DND-41 (cell line): ENCODE measurements around the gene IAPP.

Experiments used
- ATAC-seq: fragments of 200-7000 bp; cut with Tn5 transposase; 3 replicates; pipeline ENCODE4 v1.9.1; 2021; ENCODE audit warnings: low read depth; ENCODE audit not compliant: insufficient read depth
- DNase-seq: peaks from one replicate; pipeline ENCODE4 v3.0.0-alpha.2; 2020
- H2AFZ ChIP-seq: 2 replicates; pipeline ENCODE4 v1.6.0; 2012; ENCODE audit warnings: low read depth, low read length
- H3K27ac ChIP-seq: 2 replicates; pipeline ENCODE4 v1.5.1; 2012; ENCODE audit warnings: low read length, inconsistent platforms
- H3K27me3 ChIP-seq: fragments of 200-600 bp; sonication (generic); 2 replicates; pipeline ENCODE4 v1.6.0; 2012; ENCODE audit warnings: low read length, mild to moderate bottlenecking, inconsistent platforms; ENCODE audit not compliant: insufficient read depth, poor library complexity
- H3K36me3 ChIP-seq: 2 replicates; pipeline ENCODE4 v1.5.1; 2012; ENCODE audit warnings: low read length, inconsistent platforms; ENCODE audit not compliant: insufficient read depth
- H3K4me1 ChIP-seq: 2 replicates; pipeline ENCODE4 v1.5.1; 2012; ENCODE audit warnings: mild to moderate bottlenecking, low read length; ENCODE audit not compliant: insufficient read depth
- H3K4me2 ChIP-seq: 2 replicates; pipeline ENCODE4 v1.6.0; 2012; ENCODE audit warnings: mild to moderate bottlenecking, moderate library complexity, low read length, inconsistent platforms; ENCODE audit not compliant: insufficient read depth
- H3K4me3 ChIP-seq, 2 experiments: fragments of 200-600 bp in 1 of 2; shearing (Covaris generic) in 1 of 2; 2 replicates each; pipeline ENCODE4 v1.5.1; 2012 to 2016; ENCODE audit warnings: inconsistent platforms in 2 of 2, low read length in 2 of 2, mild to moderate bottlenecking in 2 of 2, low read depth in 1 of 2, moderate library complexity in 1 of 2
- H3K79me2 ChIP-seq: 2 replicates; pipeline ENCODE4 v1.6.0; 2012; ENCODE audit warnings: low read length, inconsistent platforms; ENCODE audit not compliant: insufficient read depth
- H3K9ac ChIP-seq: 2 replicates; pipeline ENCODE4 v1.6.0; 2012; ENCODE audit warnings: low read depth, mild to moderate bottlenecking, inconsistent platforms, low read length, moderate library complexity
- H3K9me3 ChIP-seq: 2 replicates; pipeline ENCODE4 v1.5.1; 2012; ENCODE audit warnings: low read length, moderate library complexity, mild to moderate bottlenecking, inconsistent platforms; ENCODE audit not compliant: insufficient read depth, severe bottlenecking
- H4K20me1 ChIP-seq: 2 replicates; pipeline ENCODE4 v1.6.0; 2012; ENCODE audit warnings: low read length; ENCODE audit not compliant: insufficient read depth
- EZH2 ChIP-seq: IDR thresholded peaks from 3 replicates; pipeline ENCODE4 v1.6.1; 2012; ENCODE audit warnings: borderline replicate concordance, low read depth, mild to moderate bottlenecking, moderate library complexity, low read length, inconsistent platforms; ENCODE audit not compliant: severe bottlenecking
- TF ChIP-seq, protein P1 (sequence below): IDR thresholded peaks from 2 replicates; pipeline ENCODE4 v1.5.1; 2012; ENCODE audit warnings: borderline replicate concordance, low read length, moderate library complexity, mild to moderate bottlenecking; ENCODE audit not compliant: poor library complexity, severe bottlenecking; ENCODE audit errors: extremely low read depth

The IAPP gene

DNA sequence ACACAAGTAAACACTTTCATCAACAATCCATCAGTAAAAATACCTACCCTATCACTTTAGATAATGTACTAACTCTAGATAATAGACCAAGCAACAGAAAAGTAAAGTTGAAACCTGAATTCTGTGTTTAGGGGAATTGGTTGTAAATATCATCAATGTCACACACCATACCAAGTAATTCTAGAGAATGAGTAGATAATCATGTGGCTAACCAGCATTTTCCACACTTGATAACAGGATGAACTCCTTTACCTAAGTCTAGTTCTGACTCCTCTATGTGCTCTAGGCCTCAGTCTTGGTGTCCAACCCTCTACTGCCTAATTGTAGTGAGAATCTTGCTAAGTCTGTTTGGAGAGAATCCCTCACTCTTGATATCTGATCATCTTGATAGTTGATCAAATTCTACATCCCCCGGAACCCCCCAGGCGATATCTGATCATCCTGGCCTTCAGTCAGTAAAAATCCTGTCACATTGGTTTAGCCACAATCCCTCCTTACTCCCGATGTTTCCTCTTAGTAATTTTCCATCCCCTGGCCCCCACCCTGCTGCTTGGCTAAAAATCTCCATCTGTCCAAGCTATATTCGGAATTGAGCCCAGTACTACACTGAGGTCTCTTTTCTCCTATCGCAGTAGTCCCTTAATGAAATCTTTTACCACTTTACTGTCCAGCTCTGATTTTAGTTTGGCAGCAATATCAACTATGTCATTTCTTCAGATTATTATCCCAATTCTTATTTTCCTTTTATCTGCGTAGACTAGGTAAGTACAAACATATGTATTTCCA lies 34.5 kb upstream of the IAPP start:
- Histone ChIP-seq H3K4me3 (no peak overlapping the region), H2AFZ (no peak overlapping the region), H3K9ac (no peak overlapping the region), H3K4me1 (no peaks in the 10 kb centered on the region), H3K27ac (no peak overlapping the region), H3K9me3 (no peaks in the 10 kb centered on the region), H3K27me3 (no peaks in the 10 kb centered on the region), H3K4me2 (no peak overlapping the region), H3K79me2 (no peaks in the 10 kb centered on the region), H4K20me1 (no peaks in the 10 kb centered on the region), H3K36me3 (no peaks in the 10 kb centered on the region)
- ATAC-seq (no peak), DNase-seq (no peak)
- TF ChIP-seq EZH2: no peak
- TF ChIP-seq, protein P1, sequence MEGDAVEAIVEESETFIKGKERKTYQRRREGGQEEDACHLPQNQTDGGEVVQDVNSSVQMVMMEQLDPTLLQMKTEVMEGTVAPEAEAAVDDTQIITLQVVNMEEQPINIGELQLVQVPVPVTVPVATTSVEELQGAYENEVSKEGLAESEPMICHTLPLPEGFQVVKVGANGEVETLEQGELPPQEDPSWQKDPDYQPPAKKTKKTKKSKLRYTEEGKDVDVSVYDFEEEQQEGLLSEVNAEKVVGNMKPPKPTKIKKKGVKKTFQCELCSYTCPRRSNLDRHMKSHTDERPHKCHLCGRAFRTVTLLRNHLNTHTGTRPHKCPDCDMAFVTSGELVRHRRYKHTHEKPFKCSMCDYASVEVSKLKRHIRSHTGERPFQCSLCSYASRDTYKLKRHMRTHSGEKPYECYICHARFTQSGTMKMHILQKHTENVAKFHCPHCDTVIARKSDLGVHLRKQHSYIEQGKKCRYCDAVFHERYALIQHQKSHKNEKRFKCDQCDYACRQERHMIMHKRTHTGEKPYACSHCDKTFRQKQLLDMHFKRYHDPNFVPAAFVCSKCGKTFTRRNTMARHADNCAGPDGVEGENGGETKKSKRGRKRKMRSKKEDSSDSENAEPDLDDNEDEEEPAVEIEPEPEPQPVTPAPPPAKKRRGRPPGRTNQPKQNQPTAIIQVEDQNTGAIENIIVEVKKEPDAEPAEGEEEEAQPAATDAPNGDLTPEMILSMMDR: no peak

DNA sequence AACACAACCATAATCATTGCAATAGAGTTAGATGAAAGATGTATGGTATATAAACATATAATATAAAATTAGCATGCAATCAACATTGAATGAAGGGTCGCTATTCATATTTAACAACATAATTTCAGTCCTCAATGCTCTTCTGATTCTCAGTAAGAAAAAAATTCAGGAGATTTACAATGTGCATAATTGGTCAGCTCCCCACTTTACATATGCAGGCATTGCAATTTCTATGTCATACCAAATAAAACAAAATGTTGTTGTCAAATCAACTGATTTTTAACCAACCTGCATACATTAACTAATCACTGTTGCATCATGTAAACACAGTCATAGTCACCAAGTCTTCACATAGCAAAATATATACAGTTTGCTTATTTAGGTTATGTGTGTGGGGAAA lies 32.8 kb upstream of the IAPP start:
- no peaks in the 10 kb centered on the region for H4K20me1 ChIP-seq
- no peak overlapping the region for H3K4me3 ChIP-seq
- ATAC-seq (no peak), DNase-seq (no peak)
- H3K27me3 ChIP-seq: no peaks in the 10 kb centered on the region
- H3K9ac ChIP-seq: no peak overlapping the region
- TF ChIP-seq EZH2: no peak
- TF ChIP-seq, protein P1: no peak
- no peaks in the 10 kb centered on the region for H3K36me3 ChIP-seq
- no peak overlapping the region for H3K4me2 ChIP-seq
- no peak overlapping the region for H2AFZ ChIP-seq
- H3K27ac ChIP-seq: no peak overlapping the region
- H3K4me1 ChIP-seq: no peaks in the 10 kb centered on the region
- H3K79me2 ChIP-seq: no peaks in the 10 kb centered on the region
- no peaks in the 10 kb centered on the region for H3K9me3 ChIP-seq

GRCh38 chr12:21340403-21340802 lies 32.3 kb upstream of the IAPP start:
- Histone ChIP-seq H3K79me2 (no peaks in the 10 kb centered on the region), H3K4me3 (no peak overlapping the region), H4K20me1 (no peaks in the 10 kb centered on the region), H3K27me3 (no peaks in the 10 kb centered on the region), H2AFZ (no peak overlapping the region), H3K9me3 (no peaks in the 10 kb centered on the region), H3K27ac (no peak overlapping the region), H3K9ac (no peak overlapping the region), H3K4me2 (no peak overlapping the region), H3K36me3 (no peaks in the 10 kb centered on the region), H3K4me1 (no peaks in the 10 kb centered on the region)
- DNase-seq: no peak
- no peak for TF ChIP-seq EZH2
- TF ChIP-seq, protein P1: no peak
- ATAC-seq: no peak

GRCh38 chr12:21341769-21342168 lies 30.9 kb upstream of the IAPP start:
- no peak overlapping the region for H2AFZ ChIP-seq
- no peaks in the 10 kb centered on the region for H3K4me1 ChIP-seq
- H3K4me3 ChIP-seq: no peak overlapping the region
- H3K4me2 ChIP-seq: no peak overlapping the region
- ATAC-seq: no peak
- no peaks in the 10 kb centered on the region for H3K9me3 ChIP-seq
- H3K27me3 ChIP-seq: no peaks in the 10 kb centered on the region
- no peak overlapping the region for H3K9ac ChIP-seq
- no peak for DNase-seq
- TF ChIP-seq, protein P1: no peak
- no peak for TF ChIP-seq EZH2
- H3K36me3 ChIP-seq: no peaks in the 10 kb centered on the region
- no peak overlapping the region for H3K27ac ChIP-seq
- no peaks in the 10 kb centered on the region for H3K79me2 ChIP-seq
- no peaks in the 10 kb centered on the region for H4K20me1 ChIP-seq
